Activated naive CD8-positive, alpha-beta T cell treated with anti-CD3 and anti-CD28 coated beads, Interleukin-2, amount 10 ng/mL, durations not matched to agents 7 days and 5 days (primary cell): ENCODE measurements around the gene FAM53B. TPM values are rescaled to one million over a fixed set of nuclear protein-coding genes. Genes with fewer than 3 reads are reported as not detected.

Experiments used
- ATAC-seq: fragments of 150-1000 bp; cut with Tn5 transposase; one replicate; pipeline ENCODE4 v1.10.0; 2021; ENCODE audit warnings: low read depth, moderate library complexity
- POLR2A ChIA-PET: fragments of 350-600 bp; sonication (Branson Sonifier 250); formaldehyde crosslinking; loops from one replicate; lab custom pipeline; 2021; ENCODE audit warnings: antibody characterized with exemption; lab: Charles Lee
- DNase-seq: peaks from one replicate; pipeline ENCODE4 v3.0.0; 2021
- H3K27ac Mint-ChIP-seq: one replicate; pipeline ENCODE4 v1.8.0; 2022; ENCODE audit warnings: mild to moderate bottlenecking, mixed read lengths
- H3K27me3 Mint-ChIP-seq: one replicate; pipeline ENCODE4 v1.8.0; 2022; ENCODE audit warnings: mild to moderate bottlenecking, moderate library complexity, mixed read lengths
- H3K36me3 Mint-ChIP-seq: one replicate; pipeline ENCODE4 v1.8.0; 2021; ENCODE audit warnings: mild to moderate bottlenecking, mixed read lengths
- H3K4me1 Mint-ChIP-seq: one replicate; pipeline ENCODE4 v1.8.0; 2021; ENCODE audit warnings: mixed read lengths
- H3K4me3 Mint-ChIP-seq: one replicate; pipeline ENCODE4 v1.8.0; 2022; ENCODE audit warnings: mild to moderate bottlenecking, moderate library complexity, mixed read lengths
- H3K9me3 Mint-ChIP-seq: one replicate; pipeline ENCODE4 v1.8.0; 2021; ENCODE audit warnings: mixed read lengths
- total RNA-seq, 2 experiments: library from RNA; stranded (reverse); gene quantifications; one replicate each; pipeline ENCODE4 v1.2.3, GENCODE V29; 2021

Gene FAM53B
- total RNA-seq, 2 experiments from 2014 or later = 29.8 to 33.0 TPM

DNA sequence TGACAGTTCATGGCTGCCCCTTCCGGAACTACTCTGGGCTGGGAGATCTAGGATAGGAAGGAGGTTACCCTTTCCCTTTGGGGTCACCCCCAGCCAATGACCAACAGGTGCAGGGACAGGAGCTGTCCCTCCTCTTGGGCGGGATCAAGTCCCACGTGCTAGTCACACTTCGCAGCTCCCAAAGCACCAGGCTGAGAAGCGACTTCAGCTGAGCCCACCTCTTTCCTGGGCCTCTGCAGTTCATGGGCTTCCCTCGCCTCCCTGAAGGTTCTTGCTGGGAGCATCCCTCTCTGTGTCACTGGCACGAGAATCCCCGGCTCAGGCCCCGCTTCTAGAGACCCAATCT lies 115.5 kb downstream of the FAM53B start:
- POLR2A ChIA-PET = no interaction called here
- Mint-ChIP-seq H3K27me3 (no peaks in the 10 kb centered on the region), H3K4me1 (peaks cover 20% of the 10 kb centered on the region), H3K27ac (no peak overlapping the region), H3K9me3 (peaks cover 4% of the 10 kb centered on the region), H3K36me3 (peaks cover 3% of the 10 kb centered on the region), H3K4me3 (no peak overlapping the region)
- ATAC-seq = no peak
- DNase-seq = no peak

DNA sequence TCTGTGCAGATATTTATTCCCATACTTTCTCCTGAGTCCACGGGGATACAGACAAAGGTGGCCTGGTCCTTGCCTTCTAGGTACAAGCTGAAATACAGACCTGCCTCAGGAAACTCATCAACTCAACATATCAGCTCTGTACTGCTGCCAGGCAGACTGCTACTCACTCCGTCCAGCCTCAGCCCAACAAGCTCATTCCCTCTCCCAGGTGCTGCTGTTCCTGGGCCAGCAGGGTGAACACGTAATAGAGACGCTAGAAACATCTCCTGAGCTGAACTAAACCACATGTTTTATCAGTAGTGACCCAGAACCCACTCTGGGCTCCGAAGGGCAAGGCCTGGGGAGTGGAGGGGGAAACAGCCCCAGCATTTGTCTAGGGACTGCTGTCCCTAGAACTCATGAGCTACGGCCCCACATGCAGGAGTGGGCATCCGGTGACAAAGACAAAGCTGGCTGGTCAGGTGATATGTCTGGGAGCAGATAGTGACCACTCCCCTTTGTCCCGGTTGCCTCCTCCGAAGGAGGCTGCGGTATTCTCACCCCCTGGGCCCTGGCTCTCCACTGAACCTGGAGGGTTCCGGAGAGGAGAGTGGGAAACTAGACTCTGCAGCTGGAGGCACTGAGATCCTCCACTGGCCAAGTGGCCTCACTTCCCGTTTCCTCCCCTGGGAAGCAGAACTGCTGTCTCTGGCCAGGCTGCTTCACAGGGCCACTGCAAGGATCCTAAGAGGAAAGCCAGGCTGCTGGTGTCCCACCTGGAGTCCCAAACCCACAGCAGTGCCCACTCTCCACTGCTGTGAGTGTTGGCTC lies 116.1 kb downstream of the FAM53B start:
- Mint-ChIP-seq H3K9me3 (no peaks in the 10 kb centered on the region), H3K4me1 (peaks cover 20% of the 10 kb centered on the region), H3K27ac (no peak overlapping the region), H3K36me3 (no peaks in the 10 kb centered on the region), H3K4me3 (no peak overlapping the region), H3K27me3 (no peaks in the 10 kb centered on the region)
- no peak for ATAC-seq
- POLR2A ChIA-PET = no interaction called here
- DNase-seq = no peak

DNA sequence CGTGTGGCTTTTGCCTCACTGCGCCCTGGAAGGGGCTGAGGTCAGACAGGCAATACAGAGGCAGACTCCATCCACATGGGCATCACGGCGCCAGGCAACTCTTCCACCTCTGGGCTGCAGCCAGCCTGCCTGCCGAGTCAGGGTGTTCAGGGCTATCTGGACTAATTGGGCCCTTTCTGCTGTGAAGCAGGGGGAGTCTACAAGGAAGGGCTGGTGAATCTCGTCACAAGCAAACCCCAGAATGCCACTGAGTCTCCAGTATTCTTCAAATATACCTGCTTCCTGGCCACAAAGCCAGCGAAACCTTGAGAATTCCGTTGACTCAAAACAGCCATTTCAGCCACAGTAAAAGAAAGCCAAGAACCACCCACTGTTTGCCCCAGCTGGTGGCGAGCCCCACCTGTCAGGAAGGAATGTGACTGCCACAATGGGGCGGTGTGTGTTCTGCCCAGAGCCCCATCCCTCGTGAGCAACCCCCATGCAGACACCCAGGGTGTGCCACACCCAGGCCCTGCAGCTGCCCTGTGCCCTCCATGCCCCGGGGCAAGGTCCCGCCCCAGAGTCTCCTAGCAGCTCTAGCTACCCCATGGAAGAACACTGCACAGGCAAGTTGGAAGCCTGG lies 117.3 kb downstream of the FAM53B start:
- POLR2A ChIA-PET = no interaction called here
- Mint-ChIP-seq H3K36me3 (no peaks in the 10 kb centered on the region), H3K9me3 (no peaks in the 10 kb centered on the region), H3K27me3 (no peaks in the 10 kb centered on the region), H3K27ac (peak overlapping the region; percentile 34), H3K4me1 (peaks cover 19% of the 10 kb centered on the region), H3K4me3 (peak overlapping the region; percentile 42)
- peak; percentile 49 for DNase-seq
- peak; percentile 60 for ATAC-seq

DNA sequence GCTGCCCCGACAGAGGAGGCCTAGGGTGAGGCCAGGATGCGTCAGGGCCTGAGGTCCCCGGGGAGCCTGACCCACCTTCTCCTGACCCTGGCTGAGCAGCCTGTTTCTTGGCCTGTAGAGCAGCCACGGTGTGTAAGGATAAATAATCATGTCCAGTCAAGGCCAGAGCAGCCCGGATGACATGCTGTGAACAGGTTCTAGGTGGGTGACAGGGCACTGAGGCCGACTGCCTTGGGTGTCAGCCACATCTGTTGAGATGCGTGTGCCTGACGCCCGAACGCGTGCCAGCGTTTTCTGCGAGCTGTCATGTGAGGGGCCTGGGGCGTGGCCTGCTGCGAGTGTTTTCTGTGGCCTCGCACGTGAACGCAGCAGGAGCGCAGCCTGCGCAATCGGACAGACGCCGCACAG lies 118.3 kb downstream of the FAM53B start:
- Mint-ChIP-seq H3K4me1 (peaks cover 15% of the 10 kb centered on the region), H3K27me3 (no peaks in the 10 kb centered on the region), H3K36me3 (no peaks in the 10 kb centered on the region), H3K9me3 (no peaks in the 10 kb centered on the region), H3K27ac (no peak overlapping the region), H3K4me3 (no peak overlapping the region)
- POLR2A ChIA-PET = no interaction called here
- no peak for DNase-seq
- ATAC-seq = no peak

DNA sequence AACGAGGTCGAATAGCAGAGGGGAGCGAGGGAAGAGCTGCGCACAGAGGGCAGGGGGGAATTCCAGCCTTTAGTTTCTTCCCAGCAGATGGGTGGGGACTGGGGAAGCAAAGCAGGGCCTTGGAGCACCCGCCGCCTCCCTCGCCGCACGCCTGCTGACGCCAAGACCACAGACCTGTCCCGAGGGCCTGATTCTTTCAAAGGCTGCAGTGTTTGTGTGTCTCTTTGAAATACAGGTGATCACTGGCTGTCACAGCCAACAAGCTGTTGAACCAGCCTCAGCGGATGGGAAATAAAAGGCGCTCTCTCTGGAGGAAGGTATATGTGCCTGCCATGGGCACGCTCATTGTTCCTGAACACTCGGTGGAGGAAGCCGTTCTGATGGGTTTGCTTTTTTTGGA lies 119.3 kb downstream of the FAM53B start:
- Mint-ChIP-seq H3K27me3 (no peaks in the 10 kb centered on the region), H3K4me3 (no peak overlapping the region), H3K4me1 (peaks cover 15% of the 10 kb centered on the region)

DNA sequence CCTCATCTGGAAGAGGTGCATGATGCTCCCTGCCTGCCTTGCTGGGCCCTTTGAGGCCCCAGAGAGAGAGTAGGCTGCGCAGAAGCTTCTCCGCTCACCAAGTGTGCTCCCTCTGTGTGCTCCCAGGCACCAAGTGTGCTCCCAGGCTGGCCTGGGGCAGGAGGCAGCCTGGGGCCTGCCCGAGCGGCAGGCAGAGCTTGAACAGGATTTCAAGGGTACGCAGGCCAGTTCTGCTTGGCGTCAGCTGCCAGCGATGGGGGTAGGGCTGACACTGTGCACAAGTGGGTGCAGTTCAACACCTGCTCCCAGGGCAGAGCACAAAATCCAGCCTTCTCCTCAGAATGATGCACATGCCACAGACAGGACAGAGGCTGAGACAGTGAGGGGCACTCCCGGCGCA lies 119.7 kb downstream of the FAM53B start:
- POLR2A ChIA-PET = no interaction called here
- H3K4me3 Mint-ChIP-seq = no peak overlapping the region
- DNase-seq (no peak), ATAC-seq (no peak)
- no peaks in the 10 kb centered on the region for H3K36me3 Mint-ChIP-seq
- H3K27ac Mint-ChIP-seq = no peak overlapping the region
- no peaks in the 10 kb centered on the region for H3K27me3 Mint-ChIP-seq
- no peaks in the 10 kb centered on the region for H3K9me3 Mint-ChIP-seq
- peaks cover 15% of the 10 kb centered on the region for H3K4me1 Mint-ChIP-seq

More for the DNA sequence above, 119.3 kb downstream of the FAM53B start:
- DNase-seq = no peak
- no peak overlapping the region for H3K27ac Mint-ChIP-seq
- POLR2A ChIA-PET = no interaction called here
- ATAC-seq = no peak
- no peaks in the 10 kb centered on the region for H3K9me3 Mint-ChIP-seq
- no peaks in the 10 kb centered on the region for H3K36me3 Mint-ChIP-seq

DNA sequence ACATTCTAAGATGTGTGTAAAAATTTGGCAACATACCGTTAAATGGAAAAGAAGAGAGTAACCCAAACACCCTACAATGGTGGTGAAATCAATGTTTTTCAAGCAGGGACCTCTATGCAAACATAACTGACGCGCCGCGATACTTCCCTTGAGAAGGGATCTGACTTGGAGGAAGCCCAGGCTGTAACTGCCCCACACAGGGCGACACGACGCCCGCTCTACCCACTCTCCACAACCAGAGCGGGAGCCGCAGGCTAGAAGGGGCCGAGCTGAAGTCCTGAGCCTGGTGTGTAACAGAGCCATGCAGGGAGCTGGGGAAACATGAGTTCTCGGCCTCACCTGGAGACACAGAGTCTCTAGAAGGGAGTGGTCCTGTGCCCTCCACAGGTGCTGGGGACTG lies 120.2 kb downstream of the FAM53B start:
- no peak overlapping the region for H3K27ac Mint-ChIP-seq
- POLR2A ChIA-PET = no interaction called here

DNA sequence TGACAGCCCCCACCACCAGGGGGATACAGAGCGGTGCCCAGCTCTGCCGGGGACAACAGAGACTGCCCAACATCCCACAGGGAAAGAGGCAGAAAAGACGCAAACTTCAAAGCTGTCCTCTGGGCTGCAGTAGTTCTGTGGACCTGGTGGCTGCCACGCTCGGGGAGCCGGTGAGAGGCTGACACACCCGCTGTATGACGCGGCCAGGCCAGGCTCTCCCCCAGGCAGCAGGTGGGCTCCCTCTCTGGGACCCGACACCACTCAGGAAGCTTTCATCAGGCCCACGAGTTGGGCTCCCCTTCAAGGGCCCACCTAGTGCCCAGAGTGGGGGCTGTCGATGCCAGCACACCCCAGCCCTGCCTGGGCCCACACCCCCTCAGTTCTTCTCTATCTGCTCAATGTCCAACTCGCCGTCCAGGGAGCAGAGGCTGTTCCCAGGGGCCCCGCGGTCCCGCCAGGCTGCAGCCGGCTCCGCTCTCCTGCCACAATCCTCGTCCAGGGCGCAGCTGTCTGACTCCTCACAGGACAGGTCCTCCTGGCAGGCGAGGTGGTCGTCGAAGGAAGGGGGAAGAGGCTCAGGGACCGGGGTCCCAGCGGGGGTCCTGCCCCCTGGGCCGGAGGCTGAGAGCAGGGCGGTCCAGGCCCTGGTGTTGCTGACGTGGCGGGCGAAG lies 121.2 kb downstream of the FAM53B start:
- peaks cover 17% of the 10 kb centered on the region for H3K4me1 Mint-ChIP-seq
- no peak for ATAC-seq
- H3K36me3 Mint-ChIP-seq = no peaks in the 10 kb centered on the region
- no peaks in the 10 kb centered on the region for H3K9me3 Mint-ChIP-seq
- H3K4me3 Mint-ChIP-seq = no peak overlapping the region
- DNase-seq = no peak
- no peaks in the 10 kb centered on the region for H3K27me3 Mint-ChIP-seq
- POLR2A ChIA-PET = no interaction called here
- no peak overlapping the region for H3K27ac Mint-ChIP-seq

More for the DNA sequence above, 120.2 kb downstream of the FAM53B start:
- Mint-ChIP-seq H3K36me3 (no peaks in the 10 kb centered on the region), H3K9me3 (no peaks in the 10 kb centered on the region), H3K27me3 (no peaks in the 10 kb centered on the region), H3K4me1 (peaks cover 16% of the 10 kb centered on the region), H3K4me3 (no peak overlapping the region)
- DNase-seq = no peak
- ATAC-seq = no peak

DNA sequence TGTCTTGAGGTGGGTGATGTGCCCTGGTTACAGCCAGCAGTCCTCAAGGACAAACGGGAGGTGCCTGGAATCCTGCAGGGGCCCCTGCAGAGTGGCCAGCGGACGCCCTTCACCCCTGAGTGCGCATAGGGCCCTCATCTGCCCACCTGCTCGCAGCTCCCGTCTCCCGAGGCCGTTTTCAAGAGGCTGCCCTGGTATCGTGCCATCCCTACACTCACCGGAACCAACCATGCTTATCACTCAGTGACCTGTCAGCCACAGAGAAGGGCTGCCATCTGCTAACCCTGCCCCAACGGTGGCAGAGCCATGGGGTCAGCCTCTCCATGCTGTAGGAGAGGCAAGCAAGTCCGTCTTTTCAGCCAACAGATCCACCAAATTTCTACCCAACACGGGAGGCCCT lies 122.0 kb downstream of the FAM53B start:
- Mint-ChIP-seq H3K4me1 (peaks cover 11% of the 10 kb centered on the region), H3K27me3 (no peaks in the 10 kb centered on the region), H3K9me3 (no peaks in the 10 kb centered on the region), H3K4me3 (no peak overlapping the region), H3K27ac (no peak overlapping the region), H3K36me3 (no peaks in the 10 kb centered on the region)
- DNase-seq = no peak
- POLR2A ChIA-PET = interaction anchor here (1.1 kb wide), 1 partner anchor 9 kb away, joined by 3 read pairs; no protein-coding TSS in a partner anchor
- ATAC-seq = no peak

DNA sequence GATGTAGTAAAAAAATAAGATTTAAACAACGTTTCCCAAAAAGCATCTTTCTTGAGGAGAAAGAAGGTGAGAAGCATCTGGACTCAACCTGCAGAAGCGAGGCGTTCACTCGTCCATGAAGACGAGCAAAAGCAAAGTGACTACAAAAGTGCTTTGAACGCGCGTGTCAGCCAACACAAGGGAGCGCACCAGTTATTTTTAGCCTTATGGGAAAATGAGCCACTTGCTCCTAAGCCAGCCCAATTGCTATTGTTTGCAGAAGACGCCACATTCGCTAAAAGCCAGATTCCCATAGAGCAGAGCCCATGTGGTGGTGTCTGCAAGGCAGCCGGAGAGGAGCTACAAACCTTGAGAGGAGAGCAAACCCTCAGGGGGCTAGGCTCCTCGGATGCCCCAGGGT lies 122.5 kb downstream of the FAM53B start:
- peaks cover 6% of the 10 kb centered on the region for H3K4me1 Mint-ChIP-seq
- H3K27ac Mint-ChIP-seq = no peak overlapping the region
- H3K4me3 Mint-ChIP-seq = no peak overlapping the region
- no peaks in the 10 kb centered on the region for H3K9me3 Mint-ChIP-seq
- ATAC-seq (no peak), DNase-seq (no peak)
- H3K36me3 Mint-ChIP-seq = no peaks in the 10 kb centered on the region
- POLR2A ChIA-PET = interaction anchor here (1.1 kb wide), 1 partner anchor 9 kb away, joined by 3 read pairs; no protein-coding TSS in a partner anchor
- H3K27me3 Mint-ChIP-seq = no peaks in the 10 kb centered on the region

DNA sequence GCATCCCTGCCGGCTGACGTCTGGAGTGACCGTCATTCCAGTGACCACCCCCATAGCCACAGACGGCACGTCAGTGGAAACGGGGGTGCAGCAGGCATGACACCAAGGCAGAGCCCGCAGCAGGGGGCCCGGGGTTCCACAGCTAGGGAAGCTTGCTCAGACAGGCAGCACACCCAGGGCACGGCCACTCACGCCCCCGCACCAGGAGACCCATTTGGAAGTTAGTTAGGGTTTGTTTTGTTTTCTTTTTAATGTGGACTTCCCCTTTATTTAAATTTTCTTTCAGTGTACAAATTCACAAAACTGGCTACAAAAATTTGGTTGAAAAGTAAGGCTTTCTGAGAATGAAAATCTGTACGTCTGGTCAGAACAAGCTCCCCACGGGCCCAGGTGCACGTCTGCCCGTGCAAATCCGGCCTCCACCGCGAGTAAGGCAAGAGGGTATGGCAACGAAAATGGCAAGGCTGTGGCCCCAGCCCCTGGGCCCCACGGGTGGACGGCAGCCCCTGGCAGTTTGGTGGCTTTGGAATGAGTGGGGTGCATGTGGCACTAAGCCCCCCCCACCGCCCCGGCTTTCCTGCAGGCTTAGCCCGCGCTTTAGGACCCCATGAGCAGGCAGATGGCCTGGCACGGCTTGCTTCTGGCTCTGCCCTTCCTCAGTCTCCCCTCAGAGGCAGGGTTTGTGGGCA lies 124.2 kb downstream of the FAM53B start:
- Mint-ChIP-seq H3K27me3 (no peaks in the 10 kb centered on the region), H3K27ac (no peak overlapping the region), H3K4me1 (peaks cover 2% of the 10 kb centered on the region), H3K4me3 (no peak overlapping the region), H3K36me3 (no peaks in the 10 kb centered on the region), H3K9me3 (no peaks in the 10 kb centered on the region)
- DNase-seq (no peak), ATAC-seq (no peak)
- POLR2A ChIA-PET = no interaction called here

DNA sequence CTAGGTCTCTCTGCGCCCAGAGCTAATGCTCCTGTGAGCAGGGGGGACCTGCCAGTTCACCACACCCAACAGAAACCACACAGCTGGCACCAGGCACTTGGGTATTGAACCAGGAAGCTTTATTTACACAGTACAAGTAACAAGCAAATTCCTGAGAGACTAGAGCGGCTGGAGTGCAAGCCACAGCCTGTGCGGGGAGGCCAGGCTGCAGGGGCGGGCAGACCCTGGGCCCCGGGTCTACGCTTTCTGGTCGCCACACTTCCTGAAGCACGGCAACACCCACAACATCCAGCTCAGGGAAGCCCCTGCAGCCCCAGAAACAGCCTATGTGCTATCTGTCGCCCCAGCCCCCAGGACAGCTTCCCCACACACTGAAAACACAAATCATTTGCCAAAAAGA lies 125.0 kb downstream of the FAM53B start:
- Mint-ChIP-seq H3K4me1 (peaks cover 2% of the 10 kb centered on the region), H3K36me3 (no peaks in the 10 kb centered on the region), H3K27ac (no peak overlapping the region), H3K9me3 (no peaks in the 10 kb centered on the region), H3K4me3 (no peak overlapping the region), H3K27me3 (no peaks in the 10 kb centered on the region)
- POLR2A ChIA-PET = no interaction called here
- no peak for ATAC-seq
- DNase-seq = no peak

DNA sequence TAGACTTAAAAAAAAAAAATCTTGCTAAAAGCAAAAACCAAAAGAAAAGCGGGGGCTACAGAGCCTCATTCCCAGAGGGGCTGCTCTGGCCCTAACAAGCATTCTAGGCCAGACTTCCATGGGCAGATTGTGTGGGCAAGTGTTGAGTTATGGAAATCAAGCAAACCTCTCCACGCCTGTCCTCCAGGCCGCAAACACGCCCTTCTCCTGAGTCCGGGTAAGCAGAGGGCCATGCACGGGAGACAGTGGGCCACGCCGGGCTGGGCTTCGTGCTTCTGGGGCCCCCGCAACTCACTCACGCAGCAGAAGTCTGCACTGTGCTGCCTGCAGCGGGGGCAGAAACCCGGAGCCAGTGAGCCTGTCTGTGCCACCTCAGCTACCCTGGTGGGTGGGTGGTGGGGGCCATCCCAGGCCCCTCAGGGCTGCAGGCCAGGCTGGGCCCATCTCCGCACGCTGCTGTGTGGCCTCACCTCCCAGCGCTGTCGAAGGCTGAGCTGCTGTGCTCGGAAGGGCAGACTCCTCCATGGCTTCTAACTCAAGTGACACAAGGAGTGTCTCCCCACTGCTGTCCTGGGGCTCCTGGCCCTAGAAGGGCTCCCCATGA lies 125.6 kb downstream of the FAM53B start:
- ATAC-seq = no peak
- POLR2A ChIA-PET = no interaction called here
- Mint-ChIP-seq H3K27me3 (no peaks in the 10 kb centered on the region), H3K36me3 (no peaks in the 10 kb centered on the region), H3K27ac (no peak overlapping the region), H3K4me1 (peaks cover 2% of the 10 kb centered on the region), H3K4me3 (no peak overlapping the region), H3K9me3 (no peaks in the 10 kb centered on the region)
- DNase-seq = no peak
